Measurements from ENCODE around the gene CELF4.

The CELF4 gene

GRCh38 chr18:37546651-37547050 lies 18.9 kb downstream of the CELF4 start:
- H3K4me3 ChIP-seq (ENCODE audit: low read length) = no peak overlapping the region
- TF ChIP-seq ZNF274 (IDR thresholded peaks at IDR 0.05; ENCODE audit: low read depth, low read length) = no peak

DNA sequence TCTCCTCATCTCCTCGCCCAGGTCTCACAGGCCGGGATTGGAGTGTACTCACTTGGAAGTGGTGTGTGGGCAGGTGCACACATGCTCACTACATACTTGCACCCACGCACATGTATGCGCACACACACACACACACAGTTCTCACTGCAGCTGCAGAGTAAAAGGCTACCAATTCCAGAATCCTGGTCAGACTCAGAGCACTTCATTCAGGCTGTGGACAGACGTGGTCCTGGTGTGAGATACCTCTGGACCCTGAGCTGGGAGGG lies 19.4 kb downstream of the CELF4 start:
- no peak for TF ChIP-seq ZNF274 (IDR thresholded peaks at IDR 0.05; ENCODE audit: low read depth, low read length)
- H3K4me3 ChIP-seq (ENCODE audit: low read length) = no peak overlapping the region

GRCh38 chr18:37545461-37546271 lies 19.9 kb downstream of the CELF4 start:
- no peak for TF ChIP-seq ZNF274 (IDR thresholded peaks at IDR 0.05; ENCODE audit: low read depth, low read length)
- H3K4me3 ChIP-seq (ENCODE audit: low read length) = no peak overlapping the region

DNA sequence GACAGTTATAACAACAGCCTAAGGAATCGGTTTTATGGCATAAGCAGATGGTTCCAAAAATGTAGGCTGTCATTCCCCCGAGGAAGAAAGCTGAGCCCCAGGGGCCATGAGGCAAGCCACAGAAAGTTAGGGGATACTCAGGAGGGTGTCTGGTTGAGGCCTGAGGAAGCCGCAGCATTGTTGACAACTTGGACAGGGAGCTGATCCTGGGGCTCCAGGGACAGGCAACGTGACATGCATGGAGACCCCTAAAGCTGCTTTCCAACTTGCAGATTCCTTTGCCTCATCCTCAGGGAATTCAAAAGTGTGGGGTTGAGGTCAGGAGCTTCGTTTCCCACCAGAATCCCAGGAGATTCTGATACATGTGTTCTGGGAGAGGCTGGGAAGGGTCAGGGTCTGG lies 20.9 kb downstream of the CELF4 start:
- no peak for TF ChIP-seq ZNF274 (IDR thresholded peaks at IDR 0.05; ENCODE audit: low read depth, low read length)
- H3K4me3 ChIP-seq (ENCODE audit: low read length) = no peak overlapping the region

- no peak overlapping the region for H3K4me3 ChIP-seq (ENCODE audit: low read length)
- TF ChIP-seq ZNF274 (IDR thresholded peaks at IDR 0.05; ENCODE audit: low read depth, low read length) = no peak
Observed at GRCh38 chr18:37544217-37544616, 21.4 kb downstream of the CELF4 start.

GRCh38 chr18:37543321-37543720 lies 22.3 kb downstream of the CELF4 start:
- TF ChIP-seq ZNF274 (IDR thresholded peaks at IDR 0.05; ENCODE audit: low read depth, low read length) = no peak
- no peak overlapping the region for H3K4me3 ChIP-seq (ENCODE audit: low read length)

DNA sequence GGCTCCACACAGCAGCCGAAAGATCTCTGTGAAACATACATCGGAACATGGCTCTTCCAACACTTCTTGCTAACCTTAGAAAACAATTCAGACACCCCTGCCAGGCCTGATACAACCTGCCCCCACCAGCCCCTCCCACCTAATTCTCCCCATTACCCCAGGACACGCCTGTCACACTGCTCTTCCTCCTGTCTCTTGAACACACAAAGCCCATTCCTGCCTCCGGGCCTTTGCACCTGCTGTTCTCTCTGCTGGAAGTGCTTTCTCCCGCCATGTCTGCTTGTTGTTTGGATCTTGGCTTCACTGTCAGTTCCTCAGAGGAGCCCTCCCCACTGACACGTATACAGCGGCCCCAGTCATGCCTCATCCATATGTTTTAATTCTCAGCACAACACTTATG lies 24.1 kb downstream of the CELF4 start:
- no peak overlapping the region for H3K4me3 ChIP-seq (ENCODE audit: low read length)
- TF ChIP-seq ZNF274 (IDR thresholded peaks at IDR 0.05; ENCODE audit: low read depth, low read length) = no peak

- no peak for TF ChIP-seq ZNF274 (IDR thresholded peaks at IDR 0.05; ENCODE audit: low read depth, low read length)
Observed at GRCh38 chr18:37540424-37541138, 25.0 kb downstream of the CELF4 start.

GRCh38 chr18:37539236-37539635 lies 26.4 kb downstream of the CELF4 start:
- TF ChIP-seq ZNF274 (IDR thresholded peaks at IDR 0.05; ENCODE audit: low read depth, low read length) = no peak
- no peak overlapping the region for H3K4me3 ChIP-seq (ENCODE audit: low read length)

More at GRCh38 chr18:37540424-37541138, 25.0 kb downstream of the CELF4 start:
- H3K4me3 ChIP-seq (ENCODE audit: low read length) = no peak overlapping the region

GRCh38 chr18:37538526-37539205 lies 26.9 kb downstream of the CELF4 start:
- TF ChIP-seq ZNF274 (IDR thresholded peaks at IDR 0.05; ENCODE audit: low read depth, low read length) = no peak
- H3K4me3 ChIP-seq (ENCODE audit: low read length) = no peak overlapping the region

DNA sequence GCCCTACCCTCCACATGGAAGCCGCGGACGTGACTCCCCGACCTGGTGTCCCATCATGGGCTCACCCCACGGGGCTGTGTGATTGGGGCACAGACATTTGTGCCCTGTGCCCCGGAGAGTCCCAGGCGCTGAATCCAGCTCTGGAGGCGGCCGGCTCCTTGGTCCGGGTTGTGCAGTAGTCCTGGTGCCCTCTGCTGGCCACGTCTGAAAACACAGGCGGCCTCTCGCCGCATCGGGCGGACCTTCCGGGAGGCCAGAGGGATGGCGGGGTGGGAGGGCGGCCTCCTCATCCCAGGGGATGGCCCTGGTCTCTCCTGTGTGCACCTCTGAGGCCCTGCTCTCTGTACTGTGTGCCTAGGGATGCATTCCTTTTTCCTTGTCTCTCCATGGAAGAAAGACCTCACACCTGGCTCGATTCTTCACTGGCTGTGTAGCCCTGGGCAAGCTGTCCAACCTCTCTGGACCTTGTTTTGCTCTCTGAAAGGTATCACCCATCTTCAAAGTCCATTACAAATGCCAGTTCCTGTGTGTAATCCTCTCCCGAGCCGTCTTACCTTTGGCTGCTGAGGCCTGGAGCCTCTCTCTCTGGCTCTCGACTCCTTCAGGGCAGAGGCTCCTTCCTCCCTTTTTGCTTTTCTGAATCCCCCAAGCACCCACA lies 27.6 kb downstream of the CELF4 start:
- H3K4me3 ChIP-seq (ENCODE audit: low read length) = no peak overlapping the region
- TF ChIP-seq ZNF274 (IDR thresholded peaks at IDR 0.05; ENCODE audit: low read depth, low read length) = no peak

- no peak overlapping the region for H3K4me3 ChIP-seq (ENCODE audit: low read length)
- TF ChIP-seq ZNF274 (IDR thresholded peaks at IDR 0.05; ENCODE audit: low read depth, low read length) = no peak
Observed at GRCh38 chr18:37536656-37537055, 28.9 kb downstream of the CELF4 start.

DNA sequence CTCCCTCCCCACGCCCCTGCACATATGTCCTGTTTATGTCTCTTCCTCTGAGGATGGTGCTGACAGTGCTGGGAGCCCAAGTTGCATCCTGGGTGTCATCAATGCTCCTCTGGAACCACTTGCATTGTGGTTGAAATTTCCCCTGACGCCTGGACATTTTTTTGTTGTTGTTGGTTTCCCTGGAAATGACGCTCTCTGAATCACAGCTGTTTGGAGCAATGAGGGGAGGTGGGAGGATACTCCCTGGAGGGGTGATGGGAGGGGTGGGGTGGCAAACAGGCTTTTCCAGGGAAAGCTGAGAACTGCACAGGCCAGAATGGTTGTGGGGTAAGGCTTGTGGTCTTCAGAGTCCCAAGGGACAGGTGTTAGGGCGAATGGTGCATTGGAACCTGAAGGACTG lies 29.6 kb downstream of the CELF4 start:
- no peak overlapping the region for H3K4me3 ChIP-seq (ENCODE audit: low read length)

GRCh38 chr18:37534627-37535026 lies 31.0 kb downstream of the CELF4 start:
- no peak overlapping the region for H3K4me3 ChIP-seq (ENCODE audit: low read length)
- no peak for TF ChIP-seq ZNF274 (IDR thresholded peaks at IDR 0.05; ENCODE audit: low read depth, low read length)

More for the DNA sequence above, 29.6 kb downstream of the CELF4 start:
- no peak for TF ChIP-seq ZNF274 (IDR thresholded peaks at IDR 0.05; ENCODE audit: low read depth, low read length)
